Measurements from ENCODE around the gene MNS1. TPM values are rescaled to one million over a fixed set of nuclear protein-coding genes. Genes with fewer than 3 reads are reported as not detected.

Gene MNS1
- total RNA-seq, 1 experiment from 2014 or later: 37.7 TPM

- CTCF ChIA-PET: no interaction called here
- Mint-ChIP-seq H3K9me3 (ENCODE audit: low read depth, unreplicated experiment) (no peaks in the 10 kb centered on the region), H3K36me3 (ENCODE audit: insufficient read depth, unreplicated experiment) (peaks cover 6% of the 10 kb centered on the region), H3K27ac (ENCODE audit: unreplicated experiment) (no peak overlapping the region), H3K4me1 (ENCODE audit: low read depth, unreplicated experiment) (no peaks in the 10 kb centered on the region), H3K4me3 (ENCODE audit: low read depth, unreplicated experiment) (no peak overlapping the region), H3K27me3 (ENCODE audit: unreplicated experiment) (no peaks in the 10 kb centered on the region)
- TF ChIP-seq, protein P1, sequence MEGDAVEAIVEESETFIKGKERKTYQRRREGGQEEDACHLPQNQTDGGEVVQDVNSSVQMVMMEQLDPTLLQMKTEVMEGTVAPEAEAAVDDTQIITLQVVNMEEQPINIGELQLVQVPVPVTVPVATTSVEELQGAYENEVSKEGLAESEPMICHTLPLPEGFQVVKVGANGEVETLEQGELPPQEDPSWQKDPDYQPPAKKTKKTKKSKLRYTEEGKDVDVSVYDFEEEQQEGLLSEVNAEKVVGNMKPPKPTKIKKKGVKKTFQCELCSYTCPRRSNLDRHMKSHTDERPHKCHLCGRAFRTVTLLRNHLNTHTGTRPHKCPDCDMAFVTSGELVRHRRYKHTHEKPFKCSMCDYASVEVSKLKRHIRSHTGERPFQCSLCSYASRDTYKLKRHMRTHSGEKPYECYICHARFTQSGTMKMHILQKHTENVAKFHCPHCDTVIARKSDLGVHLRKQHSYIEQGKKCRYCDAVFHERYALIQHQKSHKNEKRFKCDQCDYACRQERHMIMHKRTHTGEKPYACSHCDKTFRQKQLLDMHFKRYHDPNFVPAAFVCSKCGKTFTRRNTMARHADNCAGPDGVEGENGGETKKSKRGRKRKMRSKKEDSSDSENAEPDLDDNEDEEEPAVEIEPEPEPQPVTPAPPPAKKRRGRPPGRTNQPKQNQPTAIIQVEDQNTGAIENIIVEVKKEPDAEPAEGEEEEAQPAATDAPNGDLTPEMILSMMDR (IDR thresholded peaks at IDR 0.05; ENCODE audit: unreplicated experiment): no peak
- intact Hi-C loops (cut with micrococcal nuclease; ENCODE audit: unreplicated experiment): no loop called here
- BruUV-seq (replicated peaks): no TSS peak
- no peak for DNase-seq
Measured at GRCh38 chr15:56393277-56393676, 71.7 kb downstream of the MNS1 start.

- BruUV-seq (replicated peaks): no TSS peak
- no peak for DNase-seq
- Mint-ChIP-seq H3K27ac (ENCODE audit: unreplicated experiment) (no peak overlapping the region), H3K27me3 (ENCODE audit: unreplicated experiment) (no peaks in the 10 kb centered on the region), H3K9me3 (ENCODE audit: low read depth, unreplicated experiment) (no peaks in the 10 kb centered on the region), H3K4me1 (ENCODE audit: low read depth, unreplicated experiment) (no peaks in the 10 kb centered on the region), H3K36me3 (ENCODE audit: insufficient read depth, unreplicated experiment) (no peaks in the 10 kb centered on the region), H3K4me3 (ENCODE audit: low read depth, unreplicated experiment) (no peak overlapping the region)
- TF ChIP-seq, protein P1 (IDR thresholded peaks at IDR 0.05; ENCODE audit: unreplicated experiment): no peak
- CTCF ChIA-PET: interaction anchor here (0.8 kb wide), 1 partner anchor 36 kb away, joined by 3 read pairs; no protein-coding TSS in a partner anchor
- intact Hi-C loops (cut with micrococcal nuclease; ENCODE audit: unreplicated experiment): no loop called here
Measured at GRCh38 chr15:56390739-56391267, 74.1 kb downstream of the MNS1 start.

GRCh38 chr15:56385908-56386307 lies 79.0 kb downstream of the MNS1 start:
- TF ChIP-seq, protein P1 (IDR thresholded peaks at IDR 0.05; ENCODE audit: unreplicated experiment): no peak
- Mint-ChIP-seq H3K4me3 (ENCODE audit: low read depth, unreplicated experiment) (no peak overlapping the region), H3K36me3 (ENCODE audit: insufficient read depth, unreplicated experiment) (no peaks in the 10 kb centered on the region), H3K27ac (ENCODE audit: unreplicated experiment) (no peak overlapping the region), H3K27me3 (ENCODE audit: unreplicated experiment) (no peaks in the 10 kb centered on the region), H3K9me3 (ENCODE audit: low read depth, unreplicated experiment) (no peaks in the 10 kb centered on the region), H3K4me1 (ENCODE audit: low read depth, unreplicated experiment) (no peaks in the 10 kb centered on the region)
- CTCF ChIA-PET: no interaction called here
- intact Hi-C loops (cut with micrococcal nuclease; ENCODE audit: unreplicated experiment): no loop called here
- DNase-seq: no peak
- no TSS peak for BruUV-seq (replicated peaks)

DNA sequence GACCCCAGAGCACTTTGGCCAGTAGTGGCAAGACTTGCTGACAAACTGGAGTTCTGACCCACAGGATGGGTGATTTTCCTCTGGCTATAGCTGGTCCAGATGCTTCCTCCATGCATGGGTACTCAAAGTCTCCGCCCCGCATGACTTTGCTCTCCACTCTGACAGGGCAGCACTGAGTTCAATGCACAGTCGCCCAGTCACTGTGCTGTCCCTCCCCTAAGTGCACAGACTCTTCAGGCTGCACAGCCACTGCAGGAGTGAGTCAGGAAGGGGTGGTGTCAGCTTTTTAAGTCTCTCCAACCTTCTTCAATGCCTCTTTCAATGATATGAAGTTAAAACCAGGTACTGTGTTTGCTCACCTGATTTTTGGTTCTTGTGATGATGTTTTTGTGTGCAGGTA lies 81.9 kb downstream of the MNS1 start:
- Mint-ChIP-seq H3K4me1 (ENCODE audit: low read depth, unreplicated experiment) (no peaks in the 10 kb centered on the region), H3K4me3 (ENCODE audit: low read depth, unreplicated experiment) (no peak overlapping the region), H3K27me3 (ENCODE audit: unreplicated experiment) (no peaks in the 10 kb centered on the region), H3K27ac (ENCODE audit: unreplicated experiment) (no peak overlapping the region), H3K36me3 (ENCODE audit: insufficient read depth, unreplicated experiment) (no peaks in the 10 kb centered on the region), H3K9me3 (ENCODE audit: low read depth, unreplicated experiment) (peaks cover 2% of the 10 kb centered on the region)
- no TSS peak for BruUV-seq (replicated peaks)
- TF ChIP-seq, protein P1 (IDR thresholded peaks at IDR 0.05; ENCODE audit: unreplicated experiment): no peak
- intact Hi-C loops (cut with micrococcal nuclease; ENCODE audit: unreplicated experiment): no loop called here
- no peak for DNase-seq
- CTCF ChIA-PET: no interaction called here

Other genes starting within 250 kb of the MNS1 start
- 28.3 and 31.4 TPM in 2 replicates for gene RFX7, start 221.3 kb downstream of the MNS1 start, total RNA-seq (2022)
- gene TEX9, start 99.7 kb downstream of the MNS1 start, total RNA-seq (2022): 13.1 and 13.3 TPM in 2 replicates